Measurements from ENCODE around the gene GPR85. TPM values are rescaled to one million over a fixed set of nuclear protein-coding genes. Genes with fewer than 3 reads are reported as not detected.
"Not testable (repeated sequence)": the region's sequence is repeated elsewhere in the genome, so short reads cannot be mapped to it uniquely, and the experiment has no call there.

Gene GPR85
- polyA plus RNA-seq, 4 donors = 0.93 to 1.6 (median 1.2) TPM

GRCh38 chr7:113084496-113085172 is 2.0 kb downstream of the GPR85 start:
- DNase-seq (ENCODE audit: low read depth in 4 of 4, low spot score in 3 of 4) = no peak

GRCh38 chr7:113083816-113084495 is 2.7 kb downstream of the GPR85 start:
- DNase-seq (ENCODE audit: low read depth in 4 of 4, low spot score in 3 of 4) = no peak

- DNase-seq (ENCODE audit: low read depth in 4 of 4, low spot score in 3 of 4) = no peak
These were observed 3.4 kb downstream of the GPR85 start for GRCh38 chr7:113083132-113083815.

- DNase-seq (ENCODE audit: low read depth in 4 of 4, low spot score in 3 of 4) = no peak
These were observed 8.3 kb downstream of the GPR85 start for GRCh38 chr7:113078331-113078730.

- DNase-seq (ENCODE audit: low read depth in 4 of 4, low spot score in 3 of 4) = no peak
These were observed 9.9 kb downstream of the GPR85 start for GRCh38 chr7:113076703-113077102.

GRCh38 chr7:113071465-113071864 is 15.2 kb downstream of the GPR85 start:
- no peak for DNase-seq (ENCODE audit: low read depth in 4 of 4, low spot score in 3 of 4)

GRCh38 chr7:113062499-113062898 is 24.1 kb downstream of the GPR85 start:
- no peak for DNase-seq (ENCODE audit: low read depth in 4 of 4, low spot score in 3 of 4)

- DNase-seq (ENCODE audit: low read depth in 4 of 4, low spot score in 3 of 4) = no peak
These were observed 26.5 kb downstream of the GPR85 start for GRCh38 chr7:113060100-113060499.

GRCh38 chr7:113054938-113055337 is 31.7 kb downstream of the GPR85 start:
- no peak for DNase-seq (ENCODE audit: low read depth in 4 of 4, low spot score in 3 of 4)

- DNase-seq (ENCODE audit: low read depth in 4 of 4, low spot score in 3 of 4) = not testable (repeated sequence)
These were observed 32.4 kb downstream of the GPR85 start for GRCh38 chr7:113054272-113054671.

GRCh38 chr7:113049221-113049620 is 37.4 kb downstream of the GPR85 start:
- not testable (repeated sequence) for DNase-seq (ENCODE audit: low read depth in 4 of 4, low spot score in 3 of 4)

GRCh38 chr7:113046453-113046852 is 40.2 kb downstream of the GPR85 start:
- no peak for DNase-seq (ENCODE audit: low read depth in 4 of 4, low spot score in 3 of 4)

GRCh38 chr7:113045379-113045778 is 41.2 kb downstream of the GPR85 start:
- no peak for DNase-seq (ENCODE audit: low read depth in 4 of 4, low spot score in 3 of 4)

- DNase-seq (ENCODE audit: low read depth in 4 of 4, low spot score in 3 of 4) = no peak
These were observed 42.2 kb downstream of the GPR85 start for GRCh38 chr7:113044394-113044793.

- DNase-seq (ENCODE audit: low read depth in 4 of 4, low spot score in 3 of 4) = no peak
These were observed 45.8 kb downstream of the GPR85 start for GRCh38 chr7:113040849-113041248.

- DNase-seq (ENCODE audit: low read depth in 4 of 4, low spot score in 3 of 4) = no peak
These were observed 52.7 kb downstream of the GPR85 start for GRCh38 chr7:113033959-113034358.

Other genes starting within 250 kb of the GPR85 start
- gene SMIM30, start 31.7 kb upstream of the GPR85 start, polyA plus RNA-seq (ENCODE audit: insufficient read length in 4 of 4) = 100 to 1,000 TPM in 3 of 4 donors, 10 to 100 TPM in 1; 78.5 to 112 (median 107) TPM